HG02588 (cell line): ENCODE results near the gene KCNQ4.

Experiments used
- ATAC-seq: cut with Tn5 transposase; IDR thresholded peaks from one replicate; pipeline ENCODE4 v1.9.1; 2021; ENCODE audit warnings: mild to moderate bottlenecking, moderate library complexity; ENCODE audit not compliant: unreplicated experiment

Gene KCNQ4

DNA sequence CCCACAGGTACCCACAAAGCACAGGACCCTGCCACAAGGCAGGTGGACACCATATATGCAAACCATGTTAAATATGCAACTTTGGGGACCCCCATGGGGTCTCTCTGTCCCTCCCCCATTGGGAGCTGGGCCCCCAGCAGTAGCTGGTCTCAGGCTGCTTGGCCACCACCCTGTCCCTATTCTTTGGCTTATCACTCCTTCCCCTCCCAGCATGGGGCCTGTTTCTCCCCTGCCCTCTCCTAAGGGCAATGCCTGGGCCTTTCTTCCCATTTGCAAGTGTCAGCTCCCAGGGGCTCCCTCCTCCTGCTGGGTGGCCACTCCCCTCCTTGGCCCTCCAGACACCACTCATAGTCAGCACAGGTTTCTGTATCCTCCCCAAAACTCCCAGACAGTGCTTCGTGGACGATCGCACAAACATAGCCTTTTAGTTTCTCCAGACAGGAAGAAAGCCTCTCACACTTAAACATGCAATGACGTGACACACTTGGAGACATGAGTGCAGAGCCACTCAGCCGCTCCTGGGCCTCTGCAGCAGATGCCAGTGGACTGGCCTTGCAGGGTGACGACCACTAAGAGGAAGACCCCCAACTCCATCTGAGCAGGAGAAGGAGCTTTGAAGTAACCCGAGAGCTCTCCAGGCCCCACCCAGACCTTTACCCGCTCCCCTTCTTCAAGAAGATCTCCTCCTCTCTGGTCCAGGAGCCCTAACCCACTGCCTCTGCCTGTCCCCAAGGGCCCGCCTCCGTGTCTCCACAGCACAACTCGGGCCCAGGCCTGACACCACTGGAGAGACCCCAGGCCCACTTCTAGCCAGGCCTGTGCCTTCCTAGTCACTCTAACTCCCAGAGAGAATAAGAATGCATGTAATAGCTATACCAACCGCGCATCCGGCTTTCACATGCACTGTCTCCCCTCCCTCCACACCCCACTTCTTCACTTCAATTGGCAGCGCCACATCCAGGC, 55.7 kb downstream of the KCNQ4 start:
- ATAC-seq: no peak

DNA sequence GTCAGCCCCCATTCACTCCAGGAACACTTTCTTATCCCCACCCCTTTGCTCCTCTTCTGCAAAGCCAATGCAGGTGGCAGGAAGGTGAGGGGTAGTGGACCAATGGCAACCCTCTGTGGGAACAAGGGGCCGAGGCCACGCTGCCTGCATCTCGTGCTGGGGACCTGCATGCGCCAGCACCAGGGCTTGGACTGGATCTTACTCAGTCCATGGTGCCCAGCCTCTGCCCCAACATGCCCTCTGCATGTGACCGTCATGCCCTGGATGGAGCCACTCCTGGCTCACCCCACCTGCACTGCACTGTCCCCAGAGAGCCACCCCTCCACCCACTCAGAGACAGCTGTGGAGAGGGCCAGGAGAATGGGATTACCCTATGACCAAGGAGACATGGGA, 56.4 kb downstream of the KCNQ4 start:
- no peak for ATAC-seq

GRCh38 chr1:40840526-40841323, 57.1 kb downstream of the KCNQ4 start:
- no peak for ATAC-seq

DNA sequence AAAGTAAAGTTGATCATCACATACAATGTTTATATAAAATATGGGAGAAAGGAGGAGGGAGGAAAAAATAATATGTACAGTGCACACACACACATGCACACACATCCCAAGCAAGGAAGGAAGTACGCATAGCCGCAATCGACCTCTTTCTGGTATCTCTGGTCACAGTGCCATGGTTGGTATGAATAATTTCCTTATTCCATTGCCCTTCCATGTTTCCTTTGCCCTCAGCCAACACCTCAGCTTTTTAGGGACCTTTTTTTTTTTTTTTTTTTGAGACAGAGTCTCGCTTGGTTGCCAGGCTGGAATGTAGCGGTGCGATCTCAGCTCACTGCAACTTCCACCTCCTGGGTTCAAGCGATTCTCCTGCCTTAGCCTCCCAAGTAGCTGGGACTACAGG, 58.0 kb downstream of the KCNQ4 start:
- ATAC-seq: no peak

- no peak for ATAC-seq
Measured at GRCh38 chr1:40842207-40842606, 58.6 kb downstream of the KCNQ4 start.

GRCh38 chr1:40842691-40843090, 59.1 kb downstream of the KCNQ4 start:
- ATAC-seq: no peak

DNA sequence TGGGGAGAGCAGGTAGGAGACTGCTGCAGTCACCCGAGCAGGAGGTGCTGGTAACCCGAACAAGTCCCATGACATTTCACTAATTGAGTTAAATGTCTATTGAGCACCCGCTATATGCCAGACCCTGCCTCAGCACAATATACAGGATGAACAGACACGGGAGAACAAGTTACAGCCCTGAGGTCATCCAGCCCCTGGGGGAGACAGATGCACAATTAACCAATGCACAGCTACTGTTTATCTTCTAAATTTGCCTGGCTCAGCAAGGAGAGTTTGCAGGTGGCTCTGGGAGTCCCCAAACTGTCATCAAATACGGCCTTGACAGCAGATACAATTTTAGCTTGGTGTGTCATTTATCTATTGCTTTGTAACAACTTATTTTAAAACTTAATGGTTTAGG, 60.5 kb downstream of the KCNQ4 start:
- no peak for ATAC-seq

DNA sequence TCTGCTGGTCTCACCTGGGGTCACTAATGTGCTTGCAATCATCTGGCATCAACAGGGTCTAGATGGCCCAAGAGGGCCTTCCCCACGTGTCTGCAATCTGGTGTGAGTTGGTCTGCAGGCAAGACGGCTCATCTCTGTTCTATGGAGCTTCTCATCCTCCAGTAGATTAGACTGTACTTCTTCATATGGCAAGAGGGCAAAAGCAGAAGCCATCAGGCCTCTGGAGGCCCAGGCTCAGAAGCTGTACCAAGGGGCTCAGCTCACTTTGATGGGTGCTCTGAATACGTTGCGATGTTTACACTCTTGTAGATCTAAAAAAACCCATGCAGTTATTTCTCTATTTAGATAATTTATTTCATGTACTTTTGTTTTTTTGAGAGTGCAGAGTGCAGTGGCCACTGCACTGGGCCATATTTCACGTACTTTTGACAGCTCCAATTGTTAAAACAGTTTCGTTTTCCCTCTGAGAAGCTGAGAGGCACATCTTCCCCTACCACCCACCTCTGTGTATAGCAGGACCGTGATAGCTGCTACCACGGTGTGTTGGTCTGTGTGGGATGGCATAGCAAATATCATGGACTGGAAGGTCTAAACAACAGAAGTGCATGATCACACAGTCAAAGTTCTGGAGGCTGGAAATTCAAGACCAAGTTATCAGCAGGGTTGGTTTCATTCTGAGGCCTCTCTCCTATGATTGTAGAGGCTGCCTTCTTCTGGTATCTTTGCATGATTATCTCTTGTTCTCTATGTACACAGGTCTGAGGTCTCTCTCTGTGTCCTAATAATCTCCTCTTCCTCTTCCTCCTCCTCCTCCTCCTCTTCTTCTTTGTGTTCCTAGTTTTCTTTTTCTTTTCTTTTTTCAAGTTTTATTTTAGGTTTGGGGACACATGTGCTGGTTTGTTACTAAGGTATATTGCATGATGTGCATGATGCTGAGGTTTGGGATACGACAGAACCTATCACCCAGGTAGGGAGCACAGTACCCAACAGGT, 61.6 kb downstream of the KCNQ4 start:
- ATAC-seq: no peak

DNA sequence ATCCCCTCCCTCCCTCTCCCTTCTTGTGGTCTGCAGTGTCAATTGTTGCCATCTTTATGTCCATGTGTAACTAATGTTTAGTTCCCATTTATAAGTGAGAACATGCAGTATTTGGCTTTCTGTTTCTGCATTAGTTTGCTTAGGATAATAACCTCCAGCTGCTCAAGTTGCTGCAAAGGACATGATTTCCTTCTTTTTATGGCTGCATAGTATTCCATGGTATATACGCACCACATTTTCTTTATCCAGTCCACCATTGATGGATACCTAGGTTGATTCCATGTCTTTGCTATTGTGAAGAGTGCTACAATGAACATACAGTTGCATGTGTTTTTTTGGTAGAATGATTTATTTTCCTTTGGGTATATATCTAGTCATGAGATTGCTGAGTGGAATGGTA, 62.3 kb downstream of the KCNQ4 start:
- ATAC-seq: no peak

DNA sequence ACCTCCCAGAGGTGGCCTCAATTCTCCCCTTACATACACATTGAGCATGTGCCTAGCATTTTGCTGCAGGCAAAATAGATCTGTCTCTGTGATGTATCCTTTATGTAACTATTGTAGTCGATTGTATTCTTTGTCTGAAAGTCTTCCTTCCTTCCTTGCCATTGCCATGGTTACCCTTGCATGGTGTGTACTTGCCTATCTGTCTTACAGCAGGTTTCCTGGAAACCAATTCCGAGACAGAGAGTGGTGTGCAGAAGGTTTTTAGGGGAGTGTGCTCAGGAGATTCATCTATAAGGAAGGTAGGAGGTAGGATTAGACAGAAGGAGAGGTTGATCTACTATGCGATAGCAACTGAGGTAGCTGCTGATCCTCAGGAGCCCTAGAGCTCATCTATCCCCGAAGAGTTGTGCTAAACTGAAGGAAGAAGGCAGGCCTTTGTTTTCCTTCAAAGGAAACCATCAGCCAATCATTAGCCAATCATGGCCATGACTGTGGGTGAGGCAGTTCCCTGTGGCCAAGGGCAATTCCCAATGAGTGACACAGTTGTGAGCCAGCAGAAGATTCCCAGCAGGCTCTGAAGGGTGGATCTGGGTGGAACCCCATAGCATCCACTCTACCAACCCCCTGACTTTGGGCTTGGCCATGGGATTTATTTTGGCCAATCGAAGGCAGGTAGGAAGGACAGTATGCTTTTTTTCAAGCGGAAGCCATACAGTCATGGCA, 63.6 kb downstream of the KCNQ4 start:
- ATAC-seq: no peak

DNA sequence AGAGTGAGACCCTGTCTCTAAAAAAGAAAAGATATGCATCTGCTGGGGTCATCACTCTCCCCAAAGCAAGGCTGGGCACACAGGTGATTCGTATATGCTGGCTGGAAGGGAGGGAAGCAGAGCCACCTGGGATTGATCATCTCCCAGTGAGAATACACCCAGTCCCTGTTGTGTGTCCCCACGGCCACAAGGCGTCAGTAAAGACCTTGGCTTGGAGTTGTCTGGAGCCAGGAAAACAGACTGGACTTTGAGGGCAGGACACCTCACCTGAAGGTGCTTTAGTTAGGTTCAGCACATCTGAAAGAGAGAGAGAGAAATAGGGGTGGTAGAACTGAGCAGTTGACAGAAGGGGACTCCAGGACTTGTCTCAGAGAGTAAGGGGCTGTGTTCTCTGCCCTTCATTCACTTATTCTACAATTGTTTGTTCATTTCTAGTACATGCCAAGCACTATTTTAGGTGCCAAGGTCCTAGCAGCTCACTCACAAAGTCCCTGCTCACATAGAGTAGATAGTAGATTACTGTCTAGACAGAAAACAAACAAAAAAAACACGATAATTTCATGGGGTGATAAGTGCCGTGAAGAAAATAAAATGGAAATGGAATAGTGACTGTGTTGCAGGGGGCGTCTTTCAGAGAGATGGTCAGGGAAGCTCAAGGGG, 65.1 kb downstream of the KCNQ4 start:
- ATAC-seq: no peak

DNA sequence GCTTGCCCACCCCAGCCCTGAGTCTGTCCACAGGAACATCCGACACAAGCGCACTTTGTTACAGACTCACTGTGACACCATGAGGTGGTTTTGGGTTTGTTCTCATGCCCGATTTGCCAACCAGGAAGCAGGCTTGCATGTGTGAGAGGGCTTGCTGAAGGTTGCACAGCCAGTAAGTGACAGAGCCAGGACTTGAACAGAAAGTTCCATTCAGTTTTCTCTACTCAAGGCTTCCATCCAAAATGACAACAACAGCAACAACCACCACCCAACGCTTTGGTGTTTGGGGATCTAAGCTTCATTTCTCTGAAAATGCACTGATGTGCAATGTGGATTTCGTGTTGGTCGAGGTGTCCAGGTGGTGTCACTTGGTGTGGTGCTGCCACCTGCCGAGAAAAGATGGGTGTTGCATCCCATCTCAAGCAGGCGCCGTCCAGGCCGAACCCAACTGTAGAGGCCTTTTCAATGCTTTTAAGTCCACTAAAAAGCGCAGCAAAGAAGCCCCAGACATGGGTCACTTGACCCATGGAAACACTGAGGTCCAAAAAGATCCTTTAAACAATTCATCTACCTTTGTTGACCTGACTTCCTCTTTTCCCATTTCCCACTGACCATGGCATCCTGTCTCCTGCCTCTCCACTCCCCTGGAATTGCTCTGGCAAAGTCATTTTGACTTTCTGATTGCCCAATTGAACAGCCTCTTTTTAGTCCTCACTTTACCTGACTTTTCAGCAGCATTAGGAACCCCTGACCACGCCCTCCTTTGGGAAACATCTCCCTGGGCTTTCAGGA, 66.4 kb downstream of the KCNQ4 start:
- ATAC-seq: no peak

- peak; percentile 57 for ATAC-seq
Measured at GRCh38 chr1:40851643-40852042, 68.1 kb downstream of the KCNQ4 start.

GRCh38 chr1:40853113-40853884, 69.7 kb downstream of the KCNQ4 start:
- ATAC-seq: no peak

DNA sequence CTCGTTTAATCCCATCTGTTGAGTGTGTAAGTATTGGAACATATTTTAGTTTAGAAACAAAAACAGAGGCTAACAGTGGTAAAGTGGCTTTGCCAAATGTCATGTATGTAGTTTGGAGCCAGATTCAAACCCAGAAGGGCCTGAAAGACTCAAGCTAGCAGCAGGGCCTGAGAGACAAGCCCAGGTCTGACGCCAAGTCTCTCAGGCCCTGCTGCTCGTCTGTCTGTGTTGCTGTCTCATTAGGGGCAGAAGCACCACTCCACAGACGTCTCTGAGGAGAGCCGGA, 70.2 kb downstream of the KCNQ4 start:
- ATAC-seq: no peak

GRCh38 chr1:40855513-40855912, 71.9 kb downstream of the KCNQ4 start:
- no peak for ATAC-seq

DNA sequence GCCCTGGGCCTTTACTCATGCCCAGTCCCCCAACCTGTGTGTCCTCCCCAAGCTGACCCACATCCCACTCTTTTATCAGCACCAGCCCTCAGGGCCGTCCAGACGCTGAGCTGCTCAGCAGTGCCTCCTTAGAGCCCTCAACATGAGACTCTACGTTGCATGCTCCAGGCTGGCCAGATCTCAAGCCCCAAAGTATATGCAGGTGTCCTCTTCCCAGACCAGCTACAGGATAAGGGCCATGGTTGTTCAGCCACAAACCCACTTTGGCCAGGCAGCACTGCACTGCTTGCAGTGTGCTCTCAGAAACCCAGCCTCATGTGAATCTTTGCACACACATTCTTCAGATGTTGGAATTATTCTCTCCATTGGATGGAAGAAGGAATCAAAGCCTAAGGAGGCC, 72.5 kb downstream of the KCNQ4 start:
- no peak for ATAC-seq

DNA sequence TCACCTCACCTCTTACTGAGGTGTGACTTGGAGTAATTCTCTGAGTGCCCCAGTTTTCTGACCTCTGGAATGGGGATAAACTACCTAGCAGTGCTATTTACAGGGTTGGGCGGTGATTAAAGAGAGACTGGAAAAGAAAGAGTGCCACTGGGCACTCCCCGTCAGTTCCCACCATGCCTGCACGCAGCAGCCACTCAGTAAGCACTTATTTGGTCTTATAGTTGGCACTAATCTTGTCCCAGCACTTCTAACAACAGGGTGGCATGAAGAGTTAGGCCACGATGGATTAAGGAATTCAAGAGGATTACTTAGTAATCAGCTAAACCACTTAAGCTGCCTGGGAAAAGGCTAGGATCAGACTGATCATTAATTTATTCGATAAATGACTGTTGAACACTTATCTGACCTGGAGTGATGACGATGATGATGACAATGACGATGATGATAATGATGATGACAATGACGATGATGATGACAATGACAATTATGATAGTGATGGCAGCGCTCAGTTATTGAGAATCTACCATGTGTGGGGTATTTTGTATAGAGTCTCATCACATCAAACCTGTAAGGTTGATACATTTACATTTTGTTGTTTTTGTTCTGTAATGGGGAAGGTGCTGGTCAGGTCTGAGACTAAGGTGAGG, 73.2 kb downstream of the KCNQ4 start:
- no peak for ATAC-seq
